Kidney (tissue), 14 donors: ENCODE results near the gene MED26. TPM values are rescaled to one million over a fixed set of nuclear protein-coding genes. Genes with fewer than 3 reads are reported as not detected.

Experiments used
- DNase-seq, 5 donors: peaks; one replicate each; pipeline ENCODE4 v3.0.0-alpha.2; 2013 to 2020
- FAIRE-seq: peaks from 2 replicates; lab custom pipeline; 2012; peaks lifted over from hg19 to GRCh38; lab: Jason Lieb, UNC
- H3K27ac ChIP-seq, 2 donors: one replicate each; pipeline ENCODE4 v1.7.0; 2013; ENCODE audit warnings: low read depth in 2 of 2, low read length in 2 of 2, inconsistent platforms in 1 of 2
- H3K27me3 ChIP-seq: one replicate; pipeline ENCODE4 v1.7.1; 2013; ENCODE audit warnings: low read length, inconsistent platforms; ENCODE audit not compliant: control insufficient read depth, insufficient read depth
- H3K36me3 ChIP-seq, 3 donors: one replicate each; pipeline versions ENCODE4 v1.7.0 to v1.7.1; 2013; ENCODE audit warnings: low read length in 3 of 3, control low read depth in 1 of 3, inconsistent platforms in 1 of 3; ENCODE audit not compliant: insufficient read depth in 3 of 3, control insufficient read depth in 2 of 3
- H3K4me1 ChIP-seq, 3 donors: one replicate each; pipeline versions ENCODE4 v1.7.0 to v1.7.1; 2013; ENCODE audit warnings: low read length in 3 of 3, inconsistent platforms in 1 of 3, low read depth in 1 of 3; ENCODE audit not compliant: control insufficient read depth in 2 of 3, insufficient read depth in 2 of 3
- H3K4me3 ChIP-seq, 3 donors: one replicate each; pipeline versions ENCODE4 v1.7.0 to v1.8.1; 2013; ENCODE audit warnings: low read length in 3 of 3, control low read depth in 1 of 3, inconsistent platforms in 1 of 3
- H3K9ac ChIP-seq, 3 donors: one replicate each; pipeline versions ENCODE4 v1.7.0 to v1.7.1; 2013; ENCODE audit warnings: low read length in 3 of 3, control low read depth in 1 of 3, inconsistent platforms in 1 of 3
- H3K9me3 ChIP-seq, 3 donors: one replicate each; pipeline versions ENCODE4 v1.7.0 to v1.7.1; 2013; ENCODE audit warnings: low read length in 3 of 3, control low read depth in 1 of 3, inconsistent platforms in 1 of 3; ENCODE audit not compliant: control insufficient read depth in 2 of 3, insufficient read depth in 1 of 3
- intact Hi-C: fragments of 100-400 bp; cut with DNase I; formaldehyde crosslinking; loops from one replicate; pipeline ENCODE4 v1.11.1; 2022
- polyA plus RNA-seq: library from polyadenylated mRNA; stranded (reverse); fragments of 350-450 nt; fragmentation: Illumina TruSeq; extraction: RNeasy Lipid Tissue Mini Kit (QIAGEN cat#74804); gene quantifications from one replicate; pipeline ENCODE4 v1.2.3, GENCODE V29; 2014; ENCODE audit warnings: low read depth, low replicate concordance; ENCODE audit not compliant: insufficient read depth
- total RNA-seq: library from RNA; stranded (reverse); fragmentation: NEBNext Ultra II Directional; extraction: Animal tissue kit (Norgen Biotek cat#: 25700); gene quantifications from one replicate; pipeline ENCODE4 v1.2.1, GENCODE V29; 2021
- TF ChIP-seq, protein P1 (sequence below): IDR thresholded peaks from 3 replicates; pipeline ENCODE4 v1.5.1; 2012; ENCODE audit warnings: mild to moderate bottlenecking, moderate library complexity, borderline replicate concordance; ENCODE audit not compliant: insufficient read depth; ENCODE audit errors: extremely low read depth
- donor health status: control.
- donor health status: control.
- donor health status: control.
- donor health status: control.
- donor health status: control.
- donor health status: DM: yes; HTN: yes; CAD: no.
- donor health status: Normal renal cell carcinoma (clear cell type).

The MED26 gene
- total and polyA plus RNA-seq, 2 donors from 2014 or later = 3.6 to 11.8 TPM

DNA sequence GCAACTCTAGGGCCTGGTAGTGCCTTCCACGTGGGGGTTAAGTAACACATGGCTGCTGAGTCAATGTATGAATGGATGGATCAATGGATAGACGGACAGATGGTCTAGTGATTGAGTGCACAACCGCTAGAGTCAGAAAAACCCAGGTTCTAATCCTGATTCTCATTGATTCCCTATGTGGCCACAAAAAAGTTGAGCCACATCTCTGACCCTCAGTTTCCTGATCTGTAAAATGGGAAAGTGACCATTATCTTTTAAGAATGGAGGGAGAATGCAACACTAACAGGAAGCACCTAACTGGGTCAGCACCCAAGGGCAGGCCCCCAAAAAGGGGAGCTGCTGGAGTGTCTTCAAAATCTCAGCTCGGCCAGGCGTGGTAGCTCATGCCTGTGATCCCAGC is 29.4 kb upstream of the MED26 start:
- no peak for DNase-seq
- no peak for FAIRE-seq
- Histone ChIP-seq H3K9ac (no peak overlapping the region), H3K27me3 (no peaks in the 10 kb centered on the region), H3K36me3 (peaks cover 7 to 39% (median 35%) of the 10 kb centered on the region in 3 donors), H3K4me3 (no peak overlapping the region), H3K9me3 (no peaks in the 10 kb centered on the region), H3K4me1 (peaks cover 0 to 19% (median 5%) of the 10 kb centered on the region in 3 donors), H3K27ac (no peak overlapping the region)
- intact Hi-C loops = no loop called here
- TF ChIP-seq, protein P1, sequence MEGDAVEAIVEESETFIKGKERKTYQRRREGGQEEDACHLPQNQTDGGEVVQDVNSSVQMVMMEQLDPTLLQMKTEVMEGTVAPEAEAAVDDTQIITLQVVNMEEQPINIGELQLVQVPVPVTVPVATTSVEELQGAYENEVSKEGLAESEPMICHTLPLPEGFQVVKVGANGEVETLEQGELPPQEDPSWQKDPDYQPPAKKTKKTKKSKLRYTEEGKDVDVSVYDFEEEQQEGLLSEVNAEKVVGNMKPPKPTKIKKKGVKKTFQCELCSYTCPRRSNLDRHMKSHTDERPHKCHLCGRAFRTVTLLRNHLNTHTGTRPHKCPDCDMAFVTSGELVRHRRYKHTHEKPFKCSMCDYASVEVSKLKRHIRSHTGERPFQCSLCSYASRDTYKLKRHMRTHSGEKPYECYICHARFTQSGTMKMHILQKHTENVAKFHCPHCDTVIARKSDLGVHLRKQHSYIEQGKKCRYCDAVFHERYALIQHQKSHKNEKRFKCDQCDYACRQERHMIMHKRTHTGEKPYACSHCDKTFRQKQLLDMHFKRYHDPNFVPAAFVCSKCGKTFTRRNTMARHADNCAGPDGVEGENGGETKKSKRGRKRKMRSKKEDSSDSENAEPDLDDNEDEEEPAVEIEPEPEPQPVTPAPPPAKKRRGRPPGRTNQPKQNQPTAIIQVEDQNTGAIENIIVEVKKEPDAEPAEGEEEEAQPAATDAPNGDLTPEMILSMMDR = no peak

DNA sequence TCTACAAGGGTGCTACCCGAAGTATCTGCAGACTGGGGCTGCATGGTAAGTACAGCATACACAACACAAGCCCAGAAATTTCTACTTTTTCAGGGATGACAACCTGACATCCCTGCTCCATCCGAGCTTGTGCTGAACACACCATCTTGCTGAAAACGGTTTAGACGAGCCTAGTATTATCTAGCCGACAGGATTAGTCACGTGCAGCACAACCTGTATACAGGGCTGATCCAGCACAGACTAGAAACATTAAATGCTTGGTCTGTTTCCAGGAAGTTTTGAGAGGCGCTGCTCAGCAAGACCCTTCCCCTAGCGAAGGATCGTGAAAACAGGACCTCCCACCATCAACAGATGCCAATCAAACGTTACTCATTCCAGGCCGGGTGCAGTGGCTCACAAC is 27.7 kb upstream of the MED26 start:
- no peak for DNase-seq
- H3K9ac ChIP-seq = no peak overlapping the region
- peaks cover 17 to 54% (median 36%) of the 10 kb centered on the region in 3 donors for H3K36me3 ChIP-seq
- H3K9me3 ChIP-seq = no peaks in the 10 kb centered on the region
- H3K27ac ChIP-seq = no peak overlapping the region
- H3K4me1 ChIP-seq = peaks cover 0 to 14% (median 5%) of the 10 kb centered on the region in 3 donors
- TF ChIP-seq, protein P1 = no peak
- no peak for FAIRE-seq
- intact Hi-C loops = no loop called here
- no peaks in the 10 kb centered on the region for H3K27me3 ChIP-seq
- H3K4me3 ChIP-seq = no peak overlapping the region

DNA sequence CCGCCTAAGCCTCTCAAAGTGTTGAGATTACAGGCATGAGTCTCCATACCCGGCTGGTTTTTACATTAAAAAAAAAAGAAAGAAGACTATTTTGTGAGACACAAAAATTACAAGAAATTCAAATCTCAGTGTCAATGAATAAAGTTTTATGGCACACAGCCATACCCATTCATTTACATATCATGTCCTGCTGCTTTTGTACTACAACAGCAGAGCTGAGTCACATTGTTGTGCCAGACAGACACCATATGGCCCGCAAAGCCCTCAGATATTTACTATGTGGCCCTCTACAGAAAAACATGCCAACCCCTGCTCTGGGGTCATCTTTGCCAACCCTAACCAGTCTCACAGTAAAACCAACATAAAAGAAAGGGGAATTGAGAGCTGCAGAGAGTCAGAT is 26.6 kb upstream of the MED26 start:
- H3K4me1 ChIP-seq = peaks cover 0 to 14% (median 6%) of the 10 kb centered on the region in 3 donors
- no peak for DNase-seq
- no peaks in the 10 kb centered on the region for H3K9me3 ChIP-seq
- H3K27me3 ChIP-seq = no peaks in the 10 kb centered on the region
- TF ChIP-seq, protein P1 = no peak
- H3K27ac ChIP-seq = no peak overlapping the region
- H3K4me3 ChIP-seq = no peak overlapping the region
- no peak for FAIRE-seq
- intact Hi-C loops = no loop called here
- H3K36me3 ChIP-seq = peaks cover 18 to 54% (median 38%) of the 10 kb centered on the region in 3 donors
- no peak overlapping the region for H3K9ac ChIP-seq

DNA sequence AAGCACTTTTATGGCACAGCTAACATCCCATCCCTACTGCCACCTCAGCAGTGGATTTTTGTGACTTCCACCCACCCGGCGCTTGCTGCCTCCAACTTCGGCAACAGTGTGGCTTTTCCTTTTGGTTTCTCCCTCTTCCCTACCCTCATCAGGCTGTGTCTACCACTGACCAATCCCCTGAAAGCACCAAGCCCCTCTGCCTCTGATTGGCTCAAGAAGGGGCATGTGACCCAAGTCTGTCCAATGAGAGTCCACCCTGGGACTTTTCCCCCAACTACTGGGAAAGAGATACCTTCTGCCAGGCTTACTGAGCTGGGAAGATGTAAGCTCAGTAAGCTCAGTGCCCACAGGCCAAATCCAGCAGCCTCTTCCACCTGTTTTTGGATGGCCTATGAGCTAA is 26.1 kb upstream of the MED26 start:
- Histone ChIP-seq H3K27me3 (no peaks in the 10 kb centered on the region), H3K9me3 (no peaks in the 10 kb centered on the region), H3K27ac (no peak overlapping the region), H3K36me3 (peaks cover 18 to 54% (median 38%) of the 10 kb centered on the region in 3 donors), H3K9ac (no peak overlapping the region), H3K4me1 (peaks cover 0 to 10% (median 9%) of the 10 kb centered on the region in 3 donors), H3K4me3 (no peak overlapping the region)
- intact Hi-C loops = no loop called here
- no peak for DNase-seq
- TF ChIP-seq, protein P1 = no peak
- no peak for FAIRE-seq
